Adrenal gland (tissue), 5 donors: ENCODE measurements around the gene AGXT.

ENCODE experiments used
- POLR2A ChIP-seq, 2 donors: fragments of 450-650 bp; IDR thresholded peaks; one replicate each; pipeline ENCODE4 v1.6.1; 2017; ENCODE audit warnings: antibody characterized with exemption in 2 of 2, mild to moderate bottlenecking in 2 of 2, moderate library complexity in 1 of 2
- TF ChIP-seq, protein P1 (sequence below), 6 experiments: fragments of 450-650 bp in 4 of 6; fragments of 200-600 bp in 2 of 6; sonication (generic) in 1 of 6; IDR thresholded peaks; 1 replicate in 5 of 6; 2 replicates in 1 of 6; pipeline versions ENCODE4 v1.5.1 to v1.8.0; 2016 to 2021; ENCODE audit warnings: antibody characterized with exemption in 6 of 6, mild to moderate bottlenecking in 2 of 6, moderate library complexity in 1 of 6
- donor health status: DM: no; HTN: no; CAD: no.

DNA sequence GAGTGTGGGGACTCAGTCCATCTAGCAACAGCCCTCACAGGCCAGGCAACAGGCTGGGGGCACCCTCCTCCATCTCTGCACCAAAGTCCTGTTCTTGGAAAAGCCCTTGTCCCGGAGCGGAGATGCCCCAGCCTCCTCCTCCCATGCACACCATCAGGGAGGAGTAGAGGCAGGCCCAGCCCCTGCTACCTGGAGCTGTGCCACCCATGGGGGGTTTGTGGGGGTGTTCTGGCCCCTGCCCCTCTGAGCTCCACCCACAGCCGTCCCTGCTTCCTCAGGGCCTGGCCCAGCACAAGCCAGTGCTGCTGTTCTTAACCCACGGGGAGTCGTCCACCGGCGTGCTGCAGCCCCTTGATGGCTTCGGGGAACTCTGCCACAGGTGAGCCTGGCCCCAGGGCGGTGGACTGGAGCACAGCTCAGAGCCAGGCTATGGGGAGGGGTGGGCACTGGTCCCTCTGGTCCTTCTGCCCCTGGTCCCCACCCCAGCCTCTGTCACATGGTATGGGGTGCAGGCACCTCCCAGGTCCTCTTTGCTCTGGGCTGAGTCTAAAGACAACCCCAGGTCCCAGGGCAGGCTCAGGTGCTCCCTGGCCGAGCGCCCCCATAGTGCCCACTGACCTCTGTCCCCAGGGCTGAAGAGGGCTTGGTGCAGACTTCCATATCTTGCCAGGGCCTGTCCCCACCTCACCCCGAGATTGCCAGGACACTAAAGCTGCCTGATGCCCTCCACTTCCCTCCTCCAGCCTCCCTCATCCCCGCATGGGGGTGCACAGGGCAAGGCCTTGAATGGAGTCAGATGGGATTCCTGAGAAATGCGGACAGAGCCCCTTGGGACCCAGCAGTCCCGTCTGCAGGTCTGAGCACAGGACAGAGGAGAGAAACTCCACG, 2.7 kb downstream of the AGXT start:
- no peak for TF ChIP-seq POLR2A (IDR thresholded peaks at IDR 0.05)
- TF ChIP-seq, protein P1, sequence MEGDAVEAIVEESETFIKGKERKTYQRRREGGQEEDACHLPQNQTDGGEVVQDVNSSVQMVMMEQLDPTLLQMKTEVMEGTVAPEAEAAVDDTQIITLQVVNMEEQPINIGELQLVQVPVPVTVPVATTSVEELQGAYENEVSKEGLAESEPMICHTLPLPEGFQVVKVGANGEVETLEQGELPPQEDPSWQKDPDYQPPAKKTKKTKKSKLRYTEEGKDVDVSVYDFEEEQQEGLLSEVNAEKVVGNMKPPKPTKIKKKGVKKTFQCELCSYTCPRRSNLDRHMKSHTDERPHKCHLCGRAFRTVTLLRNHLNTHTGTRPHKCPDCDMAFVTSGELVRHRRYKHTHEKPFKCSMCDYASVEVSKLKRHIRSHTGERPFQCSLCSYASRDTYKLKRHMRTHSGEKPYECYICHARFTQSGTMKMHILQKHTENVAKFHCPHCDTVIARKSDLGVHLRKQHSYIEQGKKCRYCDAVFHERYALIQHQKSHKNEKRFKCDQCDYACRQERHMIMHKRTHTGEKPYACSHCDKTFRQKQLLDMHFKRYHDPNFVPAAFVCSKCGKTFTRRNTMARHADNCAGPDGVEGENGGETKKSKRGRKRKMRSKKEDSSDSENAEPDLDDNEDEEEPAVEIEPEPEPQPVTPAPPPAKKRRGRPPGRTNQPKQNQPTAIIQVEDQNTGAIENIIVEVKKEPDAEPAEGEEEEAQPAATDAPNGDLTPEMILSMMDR (IDR thresholded peaks at IDR 0.05) = no peak
